SK-N-DZ (cell line): Measurements from ENCODE around the gene UPK2.

Source experiments
- DNase-seq: peaks from one replicate; pipeline ENCODE4 v3.0.0-alpha.2; 2015; ENCODE audit warnings: low spot score

The UPK2 gene

GRCh38 chr11:118917481-118918127 is 38.5 kb upstream of the UPK2 start:
- no peak for DNase-seq

GRCh38 chr11:118918128-118918685 is 37.9 kb upstream of the UPK2 start:
- no peak for DNase-seq

GRCh38 chr11:118918686-118919280 is 37.3 kb upstream of the UPK2 start:
- DNase-seq: no peak

GRCh38 chr11:118921121-118921928 is 34.8 kb upstream of the UPK2 start:
- DNase-seq: no peak

DNA sequence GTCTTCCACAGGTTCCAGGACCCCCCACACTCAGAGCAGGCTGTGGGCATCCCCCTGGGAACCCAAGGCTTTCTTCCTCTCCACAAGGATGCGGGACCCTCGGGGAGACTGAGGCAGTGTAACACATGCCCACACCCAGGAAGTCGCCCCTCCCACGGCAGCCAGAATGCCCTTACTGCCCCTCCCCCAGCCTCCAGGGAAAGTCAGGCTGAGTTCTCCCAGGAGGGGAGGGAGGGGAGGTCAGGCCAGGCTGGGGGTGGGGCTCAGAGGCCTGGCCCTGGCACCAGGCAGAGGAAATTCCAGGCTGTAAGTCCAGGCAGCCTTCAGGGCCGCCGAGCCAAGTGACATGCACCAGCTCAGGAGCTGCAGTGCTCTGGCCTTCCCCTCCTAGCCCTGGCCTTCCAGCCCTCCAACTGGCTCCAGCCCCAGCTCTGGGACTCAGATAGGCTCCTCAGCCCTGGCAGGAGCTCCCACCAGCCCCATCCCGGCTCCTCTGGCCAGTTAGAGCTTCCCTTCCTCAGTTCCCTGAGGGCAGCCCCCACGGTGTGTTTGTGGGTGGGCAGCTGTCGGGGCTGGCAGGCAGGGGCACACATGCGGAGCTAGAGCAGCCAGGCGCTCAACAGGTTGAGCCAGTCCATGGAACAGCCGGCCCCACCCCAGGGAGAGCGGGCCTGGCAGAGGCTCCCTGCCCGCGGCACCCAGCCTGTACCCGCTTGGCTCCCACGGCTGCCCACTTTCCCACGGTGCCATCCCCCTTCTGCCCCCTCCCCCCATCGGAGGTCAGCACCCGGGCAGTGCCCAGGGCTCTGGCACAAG is 34.0 kb upstream of the UPK2 start:
- DNase-seq: no peak

DNA sequence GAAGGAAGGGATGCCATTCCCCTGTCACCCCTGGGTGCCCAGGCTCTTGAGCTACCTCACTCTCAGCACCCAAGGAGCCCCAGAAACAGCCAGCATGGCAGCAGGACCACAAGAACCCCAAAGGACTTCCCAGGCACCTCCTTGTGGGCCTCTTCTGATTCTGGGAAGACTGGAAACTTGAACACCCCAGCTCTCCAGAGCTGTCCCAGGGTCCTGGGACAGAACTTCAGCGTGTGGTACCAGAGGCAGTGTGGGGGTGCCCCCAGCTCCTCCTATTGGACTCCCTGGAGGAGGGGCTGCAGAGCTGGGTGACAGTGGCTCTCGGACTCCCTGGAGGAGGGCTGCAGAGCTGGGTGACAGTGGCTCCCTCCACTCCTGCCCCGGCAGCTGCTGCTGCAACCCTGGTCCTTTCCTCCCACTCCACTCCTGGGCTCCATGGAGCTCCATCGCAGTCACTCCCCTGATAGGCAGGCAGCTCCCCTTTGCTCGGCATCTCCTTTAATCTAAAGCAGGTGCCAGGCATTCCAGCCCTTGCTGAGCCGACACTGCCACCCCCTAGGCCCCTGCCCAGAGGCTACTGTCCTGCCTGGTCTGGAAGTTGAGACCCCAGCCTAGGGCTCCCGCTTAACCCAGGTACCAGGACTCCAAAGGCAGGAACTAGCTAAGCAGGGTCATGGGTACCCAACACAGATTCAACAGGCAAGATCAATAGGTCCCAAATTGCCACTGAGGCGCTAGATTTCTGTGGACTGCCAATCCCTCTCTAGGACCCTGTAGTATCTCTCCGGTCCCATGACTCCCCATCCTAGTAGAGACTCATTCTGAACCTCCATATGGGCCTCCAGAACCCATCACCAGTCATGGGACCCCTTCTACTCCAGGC is 33.1 kb upstream of the UPK2 start:
- DNase-seq: no peak

GRCh38 chr11:118923721-118924587 is 32.1 kb upstream of the UPK2 start:
- no peak for DNase-seq

DNA sequence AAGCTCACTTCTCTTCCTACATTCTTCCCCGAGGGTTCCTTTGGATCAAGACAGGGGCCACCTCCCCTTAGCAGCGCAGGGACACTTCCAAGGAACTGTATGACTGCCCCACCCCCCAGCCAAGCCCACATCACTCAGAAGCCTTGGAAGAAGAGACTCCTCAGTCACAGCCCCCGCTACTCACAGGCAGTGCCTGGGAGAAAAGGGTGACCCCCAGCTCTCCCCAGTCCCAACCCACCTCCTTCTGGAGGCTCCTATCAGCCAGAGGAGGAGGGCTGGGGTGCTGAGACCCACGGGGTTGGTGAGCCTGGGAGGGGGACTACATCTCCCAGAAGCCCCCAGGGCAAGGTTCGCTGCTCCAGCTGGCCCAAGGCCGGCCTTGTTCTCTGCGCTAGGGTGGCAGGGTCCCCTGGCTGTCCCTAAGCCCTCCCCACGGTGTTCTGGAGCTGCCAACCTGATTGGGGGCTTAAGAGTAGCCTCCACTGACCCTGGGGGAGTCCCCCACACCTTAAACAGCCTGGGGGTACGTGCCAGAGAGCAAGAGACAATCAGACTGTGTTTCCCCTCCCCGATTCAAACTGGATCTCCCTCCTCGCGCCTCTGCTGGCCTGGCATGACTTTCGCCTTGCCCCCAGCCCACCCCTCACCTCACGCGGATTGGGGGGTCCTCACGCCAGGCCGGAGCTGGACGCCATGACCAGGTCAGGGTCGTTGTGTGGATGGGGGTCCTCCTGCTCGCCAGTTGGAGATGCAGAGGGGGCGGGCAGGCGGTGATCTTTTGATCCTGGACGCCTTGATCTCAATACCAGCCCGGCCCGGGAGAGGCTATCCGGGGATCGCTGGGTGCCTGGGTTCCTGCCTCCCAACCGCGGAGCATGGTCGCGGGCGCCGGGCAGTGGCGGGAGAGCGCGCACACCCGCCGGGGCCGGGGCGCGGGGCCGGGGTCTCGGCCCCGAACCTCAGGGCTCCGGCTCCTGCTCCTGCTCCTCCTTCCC is 31.2 kb upstream of the UPK2 start:
- DNase-seq: no peak

- no peak for DNase-seq
Measured at GRCh38 chr11:118927554-118928100, 28.5 kb upstream of the UPK2 start.

DNA sequence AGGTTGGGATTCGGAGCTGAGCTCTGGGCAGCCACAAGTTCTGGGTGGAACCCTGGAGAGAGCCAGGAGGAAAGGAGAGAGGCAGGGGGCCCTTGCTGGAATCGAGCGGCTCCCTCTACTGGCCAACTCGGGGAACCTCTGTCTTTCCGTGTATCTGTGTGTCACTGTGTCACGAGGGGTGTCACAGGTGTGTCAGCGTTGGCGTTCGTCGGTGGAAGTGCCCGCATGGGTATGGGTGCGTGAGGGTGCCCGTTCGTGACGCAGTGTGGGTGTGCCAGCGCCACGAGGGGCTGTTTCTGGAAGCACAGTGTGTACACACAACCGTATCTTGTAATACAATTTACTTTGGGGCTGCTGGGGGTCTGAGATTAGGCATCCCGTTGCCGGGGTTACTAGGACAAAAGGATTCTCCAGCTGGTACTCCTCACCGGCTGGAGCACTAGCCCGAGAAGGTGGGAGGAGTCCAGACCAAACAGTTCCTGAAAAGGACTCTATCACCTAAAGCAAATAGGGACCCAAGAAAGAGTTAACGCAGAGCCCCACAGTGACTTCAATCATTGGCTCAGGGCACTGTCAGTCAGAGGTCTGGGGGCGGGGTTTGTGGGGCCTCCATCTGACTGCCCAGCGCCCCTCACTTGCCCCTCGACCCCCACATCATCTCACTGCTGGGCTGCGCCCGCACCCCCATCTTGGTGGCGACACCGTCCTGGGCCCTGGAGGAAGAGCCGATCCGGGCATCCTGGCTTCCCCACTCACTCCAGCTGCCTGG is 27.8 kb upstream of the UPK2 start:
- DNase-seq: peak; percentile 84

DNA sequence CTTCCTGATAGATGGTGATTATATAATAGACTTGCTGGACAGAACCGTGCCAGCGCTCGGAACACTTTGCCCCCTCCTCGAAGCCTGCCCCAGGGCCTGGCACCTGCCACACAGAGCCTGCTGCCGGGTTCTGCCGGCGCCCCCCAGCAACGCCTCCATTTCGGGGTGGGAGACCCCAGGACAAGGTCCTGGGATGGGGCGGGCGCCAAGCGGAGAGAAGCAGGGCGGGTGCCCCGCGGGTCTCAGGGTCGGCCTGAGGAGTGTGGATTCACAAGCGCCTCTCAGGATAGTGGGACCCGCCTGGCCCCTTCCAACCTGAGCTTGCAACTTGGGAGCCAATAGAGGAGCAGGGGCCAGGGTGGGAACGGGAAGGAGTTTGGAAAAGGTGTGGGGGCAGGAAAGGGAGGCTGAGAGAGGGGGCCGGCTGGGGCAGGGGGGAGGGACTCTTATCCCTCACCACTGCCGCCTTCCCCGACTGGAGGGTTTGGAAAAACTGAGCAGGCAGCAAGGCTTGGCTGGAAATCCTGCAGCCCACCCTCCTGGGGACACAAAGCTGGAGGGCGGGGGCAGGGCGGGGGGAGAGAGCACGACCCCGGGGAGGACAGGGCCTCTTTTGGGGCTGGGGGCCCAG is 27.1 kb upstream of the UPK2 start:
- peak; percentile 73 for DNase-seq

DNA sequence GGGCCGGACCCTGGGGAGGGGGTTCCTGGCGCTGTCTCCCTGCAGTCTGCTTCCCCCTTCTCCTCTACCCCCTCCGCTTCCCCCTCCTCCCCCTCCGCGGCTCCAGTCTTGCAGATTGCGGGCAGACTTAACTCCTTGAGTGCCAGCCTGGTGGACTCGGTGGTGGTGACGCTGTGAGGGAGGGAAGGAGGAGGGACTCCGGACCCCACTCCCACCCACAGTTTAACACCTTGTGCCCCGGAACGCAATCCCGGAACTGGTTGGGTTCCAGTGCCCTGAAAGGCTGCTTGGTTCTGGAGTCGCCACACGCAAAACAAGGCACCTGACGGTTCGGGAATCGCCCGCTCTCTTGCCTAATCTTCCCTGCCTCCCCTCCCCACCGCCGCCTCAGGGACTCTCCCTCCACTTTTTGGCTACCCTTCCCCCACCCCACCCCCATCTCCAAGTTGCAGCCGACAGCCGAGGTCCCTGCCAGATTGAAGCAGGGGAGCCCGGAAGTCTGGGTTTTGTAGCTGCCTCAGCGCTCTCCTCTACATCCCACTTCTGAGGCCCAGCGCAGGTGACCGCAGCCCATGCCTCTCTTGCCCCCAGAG is 26.5 kb upstream of the UPK2 start:
- peak; percentile 85 for DNase-seq

- DNase-seq: peak; percentile 68
Measured at GRCh38 chr11:118930094-118930712, 25.9 kb upstream of the UPK2 start.

GRCh38 chr11:118931571-118931970 is 24.5 kb upstream of the UPK2 start:
- DNase-seq: no peak

GRCh38 chr11:118933486-118933885 is 22.6 kb upstream of the UPK2 start:
- no peak for DNase-seq

- no peak for DNase-seq
Measured at GRCh38 chr11:118935376-118935775, 20.7 kb upstream of the UPK2 start.
